ENCODE results near the gene CHCT1. TPM values are rescaled to one million over a fixed set of nuclear protein-coding genes. Genes with fewer than 3 reads are reported as not detected.
A peak's percentile ranks its signal among the peaks of the same experiment; 100 is the strongest.

CHCT1 gene
- total and polyA plus RNA-seq, 3 donors from 2014 or later = 64.0 to 281 (median 102) TPM

DNA sequence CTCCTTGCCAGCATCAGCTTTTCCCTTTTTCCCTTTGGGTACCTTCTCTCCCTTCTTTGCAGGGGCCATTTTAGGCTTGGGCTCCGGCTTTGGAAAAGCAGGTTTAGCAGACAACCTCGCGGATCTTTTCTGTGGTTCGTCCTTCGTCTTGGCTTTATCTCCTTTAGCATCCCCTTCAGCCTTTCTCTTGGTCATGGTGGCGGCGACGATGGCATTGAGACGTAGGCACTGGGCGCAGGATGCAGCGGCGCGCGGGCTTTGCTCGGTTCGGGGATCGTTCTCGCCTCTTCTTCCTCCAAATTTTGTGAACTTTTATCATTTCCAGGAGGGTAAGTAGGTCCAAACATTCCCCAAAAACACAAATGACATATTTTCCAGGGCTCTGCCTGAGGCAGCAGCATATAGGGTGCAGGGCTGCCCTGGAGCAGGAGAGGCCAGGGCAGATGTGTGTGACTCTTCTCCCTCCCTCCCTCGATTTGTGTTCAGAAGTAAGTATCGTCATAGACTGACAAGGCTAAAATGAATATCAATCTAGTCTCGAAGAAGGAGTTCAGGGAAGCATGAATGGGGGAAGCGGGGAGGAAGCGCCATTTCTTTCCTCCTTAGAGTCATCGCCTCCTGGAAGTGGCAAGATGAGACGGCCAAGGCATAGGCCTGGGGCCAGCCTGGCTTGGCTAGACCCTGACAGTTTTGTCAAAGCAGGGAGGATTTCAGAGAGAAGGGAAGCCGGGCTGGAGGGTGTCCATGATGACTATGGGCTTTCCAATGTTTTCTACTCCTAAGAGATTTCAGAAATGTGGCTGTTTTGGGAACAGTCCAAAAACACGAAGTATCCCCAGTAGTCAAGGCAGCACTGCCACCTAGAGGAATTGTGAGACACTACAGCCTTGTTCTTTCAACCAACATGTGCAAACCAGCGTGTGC is 13.2 kb downstream of the CHCT1 start:
- no peaks in the 10 kb centered on the region for H3K9me3 ChIP-seq
- H3K4me3 ChIP-seq = no peak overlapping the region
- peak; percentile 88 for DNase-seq
- intact Hi-C loops (cut with DNase I; ENCODE audit: low total_unique reads) = loop anchor here (10.0 kb wide), 1 partner anchor 301 kb away; no protein-coding TSS in a partner anchor
- TF ChIP-seq POLR2A (IDR thresholded peaks at IDR 0.05) = no peak
- TF ChIP-seq, protein P1, sequence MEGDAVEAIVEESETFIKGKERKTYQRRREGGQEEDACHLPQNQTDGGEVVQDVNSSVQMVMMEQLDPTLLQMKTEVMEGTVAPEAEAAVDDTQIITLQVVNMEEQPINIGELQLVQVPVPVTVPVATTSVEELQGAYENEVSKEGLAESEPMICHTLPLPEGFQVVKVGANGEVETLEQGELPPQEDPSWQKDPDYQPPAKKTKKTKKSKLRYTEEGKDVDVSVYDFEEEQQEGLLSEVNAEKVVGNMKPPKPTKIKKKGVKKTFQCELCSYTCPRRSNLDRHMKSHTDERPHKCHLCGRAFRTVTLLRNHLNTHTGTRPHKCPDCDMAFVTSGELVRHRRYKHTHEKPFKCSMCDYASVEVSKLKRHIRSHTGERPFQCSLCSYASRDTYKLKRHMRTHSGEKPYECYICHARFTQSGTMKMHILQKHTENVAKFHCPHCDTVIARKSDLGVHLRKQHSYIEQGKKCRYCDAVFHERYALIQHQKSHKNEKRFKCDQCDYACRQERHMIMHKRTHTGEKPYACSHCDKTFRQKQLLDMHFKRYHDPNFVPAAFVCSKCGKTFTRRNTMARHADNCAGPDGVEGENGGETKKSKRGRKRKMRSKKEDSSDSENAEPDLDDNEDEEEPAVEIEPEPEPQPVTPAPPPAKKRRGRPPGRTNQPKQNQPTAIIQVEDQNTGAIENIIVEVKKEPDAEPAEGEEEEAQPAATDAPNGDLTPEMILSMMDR (IDR thresholded peaks at IDR 0.05) = peak; percentile 78 to 96 (median 92)
- no peak overlapping the region for H3K27ac ChIP-seq
- 47 to 62% methylated on average over 27 to 28 of the region's 28 CpGs for WGBS, 2 donors
- no peaks in the 10 kb centered on the region for H3K36me3 ChIP-seq (ENCODE audit: low read depth, missing control alignments)
- H3K4me1 ChIP-seq = peaks cover 4% of the 10 kb centered on the region
- H3K27me3 ChIP-seq = no peaks in the 10 kb centered on the region

DNA sequence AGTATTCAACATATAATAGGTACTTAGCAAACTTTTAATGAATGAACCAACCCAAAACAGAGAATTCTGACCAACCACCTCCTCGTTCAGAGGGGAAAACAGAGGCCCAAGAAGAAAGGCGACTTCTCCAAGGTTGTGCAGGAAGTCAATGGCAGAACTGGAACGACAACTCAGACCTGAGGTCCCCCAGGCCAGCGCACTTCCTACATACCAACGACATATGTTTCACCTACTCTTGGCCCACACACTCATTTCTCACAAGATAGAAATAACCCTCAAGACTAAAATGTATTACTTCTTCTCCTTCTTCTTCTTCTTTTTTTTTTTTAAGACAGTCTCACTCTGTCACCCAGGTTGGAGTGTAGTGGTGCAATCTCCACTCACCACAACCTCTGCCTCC is 14.4 kb downstream of the CHCT1 start:
- TF ChIP-seq POLR2A (IDR thresholded peaks at IDR 0.05) = no peak
- TF ChIP-seq, protein P1 (IDR thresholded peaks at IDR 0.05) = no peak
- WGBS, 2 donors = 38 to 56% methylated on average over 5 of the region's 5 CpGs
- DNase-seq = no peak
- no peaks in the 10 kb centered on the region for H3K9me3 ChIP-seq
- intact Hi-C loops (cut with DNase I; ENCODE audit: low total_unique reads) = loop anchor here (10.0 kb wide), 1 partner anchor 302 kb away; no protein-coding TSS in a partner anchor
- H3K36me3 ChIP-seq (ENCODE audit: low read depth, missing control alignments) = no peaks in the 10 kb centered on the region
- peaks cover 4% of the 10 kb centered on the region for H3K4me1 ChIP-seq
- no peaks in the 10 kb centered on the region for H3K27me3 ChIP-seq
- no peak overlapping the region for H3K4me3 ChIP-seq
- no peak overlapping the region for H3K27ac ChIP-seq

DNA sequence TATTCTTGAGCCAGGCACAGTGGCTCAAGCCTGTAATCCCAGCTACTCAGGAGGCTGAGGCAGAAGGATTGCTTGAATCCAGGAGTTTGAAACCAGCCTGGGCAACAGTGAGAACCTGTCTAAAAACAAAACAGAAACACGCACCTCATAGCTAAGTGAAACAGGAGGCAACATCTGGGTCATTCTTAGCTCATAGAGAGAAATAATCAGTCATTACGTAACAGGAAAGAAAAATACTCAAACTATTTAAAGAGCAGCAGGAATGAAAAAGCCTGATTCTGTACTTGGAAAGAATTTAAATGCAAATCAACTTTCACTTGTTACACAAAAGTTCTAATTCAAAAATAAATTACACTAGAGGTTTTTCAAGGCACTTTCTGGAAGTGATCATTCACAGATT is 17.2 kb downstream of the CHCT1 start:
- no peak for TF ChIP-seq POLR2A (IDR thresholded peaks at IDR 0.05)
- TF ChIP-seq, protein P1 (IDR thresholded peaks at IDR 0.05) = no peak
- H3K27me3 ChIP-seq = no peaks in the 10 kb centered on the region
- H3K4me1 ChIP-seq = peaks cover 4% of the 10 kb centered on the region
- H3K4me3 ChIP-seq = no peak overlapping the region
- no peak for DNase-seq
- no peaks in the 10 kb centered on the region for H3K36me3 ChIP-seq (ENCODE audit: low read depth, missing control alignments)
- H3K9me3 ChIP-seq = no peaks in the 10 kb centered on the region
- WGBS, 2 donors = 51 to 82% methylated on average over 2 of the region's 2 CpGs
- H3K27ac ChIP-seq = no peak overlapping the region
- intact Hi-C loops (cut with DNase I; ENCODE audit: low total_unique reads) = loop anchor here (10.0 kb wide), 1 partner anchor 305 kb away; no protein-coding TSS in a partner anchor

DNA sequence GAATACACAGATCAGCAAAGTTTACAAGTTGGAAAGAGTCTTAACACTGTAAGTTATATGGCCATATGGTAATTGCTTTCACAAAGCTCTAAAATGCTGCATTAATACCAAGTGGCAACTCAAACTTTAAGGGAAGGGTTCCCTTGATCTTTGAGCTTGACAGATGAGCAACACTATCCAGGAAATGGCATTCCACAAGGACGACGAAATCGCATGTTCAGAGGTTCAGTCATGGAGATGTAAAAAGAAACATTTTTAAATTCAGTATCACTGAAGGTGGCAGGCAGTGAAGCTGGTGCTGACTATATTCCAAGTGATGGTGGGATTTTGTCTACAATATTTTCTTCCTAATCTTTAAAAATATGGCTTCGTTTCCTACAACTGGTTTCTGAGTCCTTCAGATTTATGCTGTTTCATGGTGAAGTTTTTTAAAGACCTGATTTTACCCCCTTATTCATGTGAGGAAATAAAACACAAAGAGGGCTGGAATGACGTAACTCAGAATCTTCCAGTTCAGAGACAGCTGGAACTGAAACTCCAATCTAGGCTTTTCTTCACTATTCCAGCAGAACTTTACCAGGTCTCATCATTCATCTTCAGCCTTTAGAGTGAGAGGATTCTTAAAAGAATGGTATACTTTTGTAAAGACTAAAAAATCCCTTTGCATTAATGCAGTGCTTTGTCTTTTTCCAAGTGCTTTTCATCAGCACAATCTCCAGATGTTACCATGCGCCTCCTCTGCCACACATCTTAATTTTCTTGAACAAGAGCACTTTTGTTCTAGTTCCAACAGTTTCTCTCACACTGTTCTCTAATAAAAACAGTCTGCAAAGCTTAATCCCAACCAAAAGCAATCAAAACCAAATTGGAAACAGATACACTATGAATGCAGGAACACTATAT is 20.2 kb downstream of the CHCT1 start:
- Histone ChIP-seq H3K9me3 (no peaks in the 10 kb centered on the region), H3K27me3 (no peaks in the 10 kb centered on the region), H3K4me1 (no peaks in the 10 kb centered on the region), H3K36me3 (ENCODE audit: low read depth, missing control alignments) (no peaks in the 10 kb centered on the region), H3K27ac (peak overlapping the region in 1 of 2 donors; percentile 36), H3K4me3 (no peak overlapping the region)
- no peak for DNase-seq
- WGBS, 2 donors = 46 to 62% methylated on average over 6 of the region's 6 CpGs
- no peak for TF ChIP-seq POLR2A (IDR thresholded peaks at IDR 0.05)
- TF ChIP-seq, protein P1 (IDR thresholded peaks at IDR 0.05) = no peak
- intact Hi-C loops (cut with DNase I; ENCODE audit: low total_unique reads) = no loop called here
